OCI-LY1 (cell line): ENCODE results near the gene PCIF1.
"Not testable (repeated sequence)": the region's sequence is repeated elsewhere in the genome, so short reads cannot be mapped to it uniquely, and the experiment has no call there.

Source experiments
- H2AFZ ChIP-seq: fragments of 200-600 bp; sonication (generic), shearing (Covaris generic); 2 replicates; pipeline ENCODE4 v1.6.0; 2014; ENCODE audit warnings: antibody characterized with exemption, mild to moderate bottlenecking, low read length
- H3F3A ChIP-seq: fragments of 200-600 bp; sonication (generic), shearing (Covaris generic); 2 replicates; pipeline ENCODE4 v1.6.0; 2014; ENCODE audit warnings: mild to moderate bottlenecking, antibody characterized with exemption, low read length, moderate library complexity; ENCODE audit not compliant: insufficient read depth
- H3K27ac ChIP-seq: fragments of 200-600 bp; sonication (generic); 2 replicates; pipeline ENCODE4 v1.5.1; 2014; ENCODE audit warnings: low read length, mixed run types, mild to moderate bottlenecking, low read depth; ENCODE audit not compliant: poor library complexity, severe bottlenecking
- H3K27me3 ChIP-seq: fragments of 200-600 bp; sonication (generic); 2 replicates; pipeline ENCODE4 v1.6.0; 2014; ENCODE audit warnings: antibody characterized with exemption, mild to moderate bottlenecking, low read length, moderate library complexity; ENCODE audit not compliant: insufficient read depth
- H3K36me3 ChIP-seq: fragments of 200-600 bp; sonication (generic); 2 replicates; pipeline ENCODE4 v1.6.1; 2014; ENCODE audit warnings: mild to moderate bottlenecking, antibody characterized with exemption, low read length, moderate library complexity, mixed read lengths; ENCODE audit not compliant: insufficient read depth
- H3K4me1 ChIP-seq: fragments of 200-600 bp; sonication (generic); 2 replicates; pipeline ENCODE4 v1.5.1; 2014; ENCODE audit warnings: mild to moderate bottlenecking, low read length, moderate library complexity; ENCODE audit not compliant: insufficient read depth, severe bottlenecking
- H3K4me2 ChIP-seq: fragments of 200-600 bp; sonication (generic), shearing (Covaris generic); 2 replicates; pipeline ENCODE4 v1.6.1; 2014; ENCODE audit warnings: low read length
- H3K4me3 ChIP-seq: fragments of 200-600 bp; sonication (generic); 2 replicates; pipeline ENCODE4 v1.5.1; 2014; ENCODE audit warnings: low read length, low read depth, mild to moderate bottlenecking, mixed read lengths; ENCODE audit not compliant: poor library complexity, severe bottlenecking
- H3K79me2 ChIP-seq: fragments of 200-600 bp; shearing (Covaris generic); 2 replicates; pipeline ENCODE4 v1.6.1; 2016; ENCODE audit warnings: mixed run types, low read length, mixed read lengths; ENCODE audit not compliant: insufficient read depth
- H3K9ac ChIP-seq: fragments of 200-600 bp; sonication (generic), shearing (Covaris generic); 2 replicates; pipeline ENCODE4 v1.6.1; 2014; ENCODE audit warnings: mild to moderate bottlenecking, low read length, mixed read lengths
- H3K9me2 ChIP-seq: fragments of 200-600 bp; sonication (generic), shearing (Covaris generic); 2 replicates; pipeline ENCODE4 v1.6.1; 2014; ENCODE audit warnings: low read depth, mild to moderate bottlenecking, low read length, mixed read lengths
- H3K9me3 ChIP-seq: fragments of 200-600 bp; shearing (Covaris generic); 2 replicates; pipeline ENCODE4 v1.6.1; 2014; ENCODE audit warnings: low read length, mixed read lengths
- H4K20me1 ChIP-seq: fragments of 200-600 bp; sonication (generic), shearing (Covaris generic); 2 replicates; pipeline ENCODE4 v1.6.0; 2016; ENCODE audit warnings: mild to moderate bottlenecking, low read length; ENCODE audit not compliant: insufficient read depth
- CTCF ChIP-seq: fragments of 200-600 bp; sonication (generic), shearing (Covaris generic); IDR thresholded peaks from 2 replicates; pipeline ENCODE4 v1.5.1; 2017; ENCODE audit warnings: mild to moderate bottlenecking, antibody characterized with exemption, low read length, moderate library complexity, mixed read lengths
- EZH2 ChIP-seq: fragments of 200-600 bp; sonication (generic), shearing (Covaris generic); IDR thresholded peaks from 2 replicates; pipeline ENCODE4 v1.8.0; 2017; ENCODE audit warnings: borderline replicate concordance, mixed run types, mild to moderate bottlenecking, antibody characterized with exemption, low read length, moderate library complexity, mixed read lengths

PCIF1 gene

GRCh38 chr20:45897692-45898091 is 36.8 kb upstream of the PCIF1 start:
- H3K4me3 ChIP-seq = no peak overlapping the region
- no peak overlapping the region for H3K9ac ChIP-seq
- no peaks in the 10 kb centered on the region for H3K9me3 ChIP-seq
- H3K27ac ChIP-seq = no peak overlapping the region
- H3K4me1 ChIP-seq = peaks cover 4% of the 10 kb centered on the region
- H3K36me3 ChIP-seq = peaks cover 23% of the 10 kb centered on the region; the same call in 1 of the 2 replicates
- H3K9me2 ChIP-seq = no peaks in the 10 kb centered on the region
- H4K20me1 ChIP-seq = no peaks in the 10 kb centered on the region
- H3K27me3 ChIP-seq = no peaks in the 10 kb centered on the region
- H3K79me2 ChIP-seq = no peaks in the 10 kb centered on the region
- TF ChIP-seq EZH2 = no peak
- TF ChIP-seq CTCF = no peak
- no peak overlapping the region for H2AFZ ChIP-seq
- H3F3A ChIP-seq = no peaks in the 10 kb centered on the region
- H3K4me2 ChIP-seq = no peak overlapping the region

DNA sequence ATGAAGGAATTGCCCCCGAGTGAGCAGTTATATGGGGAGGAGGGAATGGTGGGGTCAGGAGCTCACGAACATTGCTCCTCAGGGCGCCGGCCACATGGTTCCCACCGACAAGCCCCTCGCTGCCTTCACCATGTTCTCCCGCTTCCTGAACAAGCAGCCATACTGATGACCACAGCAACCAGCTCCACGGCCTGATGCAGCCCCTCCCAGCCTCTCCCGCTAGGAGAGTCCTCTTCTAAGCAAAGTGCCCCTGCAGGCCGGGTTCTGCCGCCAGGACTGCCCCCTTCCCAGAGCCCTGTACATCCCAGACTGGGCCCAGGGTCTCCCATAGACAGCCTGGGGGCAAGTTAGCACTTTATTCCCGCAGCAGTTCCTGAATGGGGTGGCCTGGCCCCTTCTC is 36.2 kb upstream of the PCIF1 start:
- Histone ChIP-seq H3K9ac (no peak overlapping the region), H3K4me2 (no peak overlapping the region), H3K27me3 (no peaks in the 10 kb centered on the region), H3K36me3 (peaks cover 23% of the 10 kb centered on the region; the same call in 1 of the 2 replicates), H3K27ac (no peak overlapping the region), H3K4me3 (no peak overlapping the region), H3F3A (no peaks in the 10 kb centered on the region), H3K9me3 (no peaks in the 10 kb centered on the region), H3K4me1 (no peaks in the 10 kb centered on the region), H3K9me2 (no peaks in the 10 kb centered on the region), H4K20me1 (no peaks in the 10 kb centered on the region), H3K79me2 (no peaks in the 10 kb centered on the region), H2AFZ (no peak overlapping the region)
- TF ChIP-seq CTCF = no peak
- no peak for TF ChIP-seq EZH2

DNA sequence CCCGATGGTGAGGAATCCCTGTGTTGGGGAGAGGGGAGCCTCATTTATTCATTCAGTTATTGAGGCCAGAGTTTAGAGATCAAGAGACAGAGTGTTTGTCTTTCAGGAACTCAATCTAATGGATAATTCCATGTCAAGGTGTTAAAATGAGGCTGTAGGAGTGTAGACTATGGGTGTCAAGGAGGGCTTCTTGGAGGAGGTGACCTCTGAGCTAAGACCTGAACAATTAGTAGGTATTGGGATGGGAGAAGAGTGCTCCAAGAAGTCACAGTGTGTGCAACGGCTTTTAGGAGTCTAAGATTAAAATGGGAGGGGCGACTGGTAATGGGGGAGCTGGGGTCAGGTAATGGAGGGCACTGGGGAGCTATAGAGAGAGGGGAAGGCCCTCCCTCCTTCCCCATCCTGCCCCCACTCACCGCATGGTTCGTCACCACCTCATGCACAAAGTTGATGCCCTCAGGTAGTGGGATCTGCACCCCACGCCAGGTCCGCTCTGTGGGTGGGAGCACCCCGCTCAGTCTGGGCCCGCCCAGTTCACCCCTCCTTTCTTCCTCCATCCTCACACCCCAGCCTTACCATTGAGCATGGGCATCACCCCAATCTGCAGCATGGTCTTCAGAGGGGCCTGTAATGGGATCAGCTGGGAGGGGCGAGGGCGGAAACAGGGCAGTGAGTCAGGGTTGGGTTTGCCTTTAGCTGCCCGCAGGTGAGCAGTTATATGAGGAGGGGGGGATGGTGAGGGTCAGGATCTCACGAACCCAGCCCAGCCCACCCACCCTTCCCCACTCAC is 35.2 kb upstream of the PCIF1 start:
- Histone ChIP-seq H3K4me2 (no peak overlapping the region), H3K79me2 (no peaks in the 10 kb centered on the region), H3K4me1 (no peaks in the 10 kb centered on the region), H3F3A (no peaks in the 10 kb centered on the region), H3K9me3 (no peaks in the 10 kb centered on the region), H3K9ac (no peak overlapping the region), H3K4me3 (no peak overlapping the region), H3K27me3 (no peaks in the 10 kb centered on the region), H3K36me3 (peaks cover 16% of the 10 kb centered on the region; the same call in 1 of the 2 replicates), H2AFZ (no peak overlapping the region), H3K27ac (no peak overlapping the region), H3K9me2 (no peaks in the 10 kb centered on the region), H4K20me1 (no peaks in the 10 kb centered on the region)
- TF ChIP-seq EZH2 (no peak), CTCF (no peak)

- not testable (repeated sequence) for H3K9ac ChIP-seq, H3K9me3 ChIP-seq, H2AFZ ChIP-seq, H3K4me1 ChIP-seq, H3K4me2 ChIP-seq, H3F3A ChIP-seq, H3K27ac ChIP-seq, H4K20me1 ChIP-seq, H3K79me2 ChIP-seq, H3K9me2 ChIP-seq, H3K4me3 ChIP-seq, H3K27me3 ChIP-seq
- H3K36me3 ChIP-seq = peaks cover 16% of the 10 kb centered on the region; the same call in 1 of the 2 replicates
Measured at GRCh38 chr20:45901332-45901731, 33.2 kb upstream of the PCIF1 start.
